Measurements from ENCODE around the gene MAPKBP1.

- TF ChIP-seq CTCF (IDR thresholded peaks at IDR 0.05), result no peak
- no peak for TF ChIP-seq POLR2AphosphoS5 (IDR thresholded peaks at IDR 0.05)
- no peak for TF ChIP-seq POLR2A (IDR thresholded peaks at IDR 0.05)
Measured at GRCh38 chr15:41849861-41850260, 75.6 kb downstream of the MAPKBP1 start.
